ENCODE results near the gene WASL.

The WASL gene

GRCh38 chr7:123665896-123666295 is 82.9 kb downstream of the WASL start:
- Histone ChIP-seq H3K27me3 (ENCODE audit: control insufficient read depth, insufficient read depth, low read length, poor library complexity, severe bottlenecking) (no peaks in the 10 kb centered on the region), H3K27ac (ENCODE audit: insufficient read depth, low read depth, low read length, poor library complexity, severe bottlenecking) (no peak overlapping the region)
- 90 to 94% methylated on average over 1 of the region's 1 CpG for WGBS, 2 experiments

GRCh38 chr7:123665157-123665556 is 83.6 kb downstream of the WASL start:
- H3K36me3 ChIP-seq (ENCODE audit: control insufficient read depth, insufficient read depth, low read length) = no peaks in the 10 kb centered on the region
- H3K4me1 ChIP-seq (ENCODE audit: control insufficient read depth, insufficient read depth, low read length) = peaks cover 8% of the 10 kb centered on the region
- no peaks in the 10 kb centered on the region for H3K9me3 ChIP-seq (ENCODE audit: control insufficient read depth, low read length)
- no peaks in the 10 kb centered on the region for H3K27me3 ChIP-seq (ENCODE audit: control insufficient read depth, insufficient read depth, low read length, poor library complexity, severe bottlenecking)
- no peak overlapping the region for H3K4me3 ChIP-seq (ENCODE audit: insufficient read depth, low read depth, low read length)
- no peak overlapping the region for H3K27ac ChIP-seq (ENCODE audit: insufficient read depth, low read depth, low read length, poor library complexity, severe bottlenecking)
- 90 to 94% methylated on average over 1 to 2 of the region's 2 CpGs for WGBS, 2 experiments

More at GRCh38 chr7:123665896-123666295, 82.9 kb downstream of the WASL start:
- Histone ChIP-seq H3K36me3 (ENCODE audit: control insufficient read depth, insufficient read depth, low read length) (no peaks in the 10 kb centered on the region), H3K4me1 (ENCODE audit: control insufficient read depth, insufficient read depth, low read length) (peaks cover 4% of the 10 kb centered on the region), H3K4me3 (ENCODE audit: insufficient read depth, low read depth, low read length) (no peak overlapping the region), H3K9me3 (ENCODE audit: control insufficient read depth, low read length) (no peaks in the 10 kb centered on the region)

GRCh38 chr7:123663200-123663599 is 85.6 kb downstream of the WASL start:
- peaks cover 13% of the 10 kb centered on the region for H3K4me1 ChIP-seq (ENCODE audit: control insufficient read depth, insufficient read depth, low read length)
- H3K4me3 ChIP-seq (ENCODE audit: insufficient read depth, low read depth, low read length) = no peak overlapping the region
- no peaks in the 10 kb centered on the region for H3K9me3 ChIP-seq (ENCODE audit: control insufficient read depth, low read length)
- no peaks in the 10 kb centered on the region for H3K36me3 ChIP-seq (ENCODE audit: control insufficient read depth, insufficient read depth, low read length)
- H3K27me3 ChIP-seq (ENCODE audit: control insufficient read depth, insufficient read depth, low read length, poor library complexity, severe bottlenecking) = no peaks in the 10 kb centered on the region
- 93 to 96% methylated on average over 5 of the region's 6 CpGs for WGBS, 2 experiments
- H3K27ac ChIP-seq (ENCODE audit: insufficient read depth, low read depth, low read length, poor library complexity, severe bottlenecking) = no peak overlapping the region

- Histone ChIP-seq H3K9me3 (ENCODE audit: control insufficient read depth, low read length) (no peaks in the 10 kb centered on the region), H3K27me3 (ENCODE audit: control insufficient read depth, insufficient read depth, low read length, poor library complexity, severe bottlenecking) (no peaks in the 10 kb centered on the region), H3K4me1 (ENCODE audit: control insufficient read depth, insufficient read depth, low read length) (peaks cover 13% of the 10 kb centered on the region), H3K36me3 (ENCODE audit: control insufficient read depth, insufficient read depth, low read length) (no peaks in the 10 kb centered on the region), H3K4me3 (ENCODE audit: insufficient read depth, low read depth, low read length) (no peak overlapping the region), H3K27ac (ENCODE audit: insufficient read depth, low read depth, low read length, poor library complexity, severe bottlenecking) (no peak overlapping the region)
- 73 to 74% methylated on average over 3 of the region's 3 CpGs for WGBS, 2 experiments
These were observed 86.0 kb downstream of the WASL start for GRCh38 chr7:123662755-123663154.

- WGBS, 2 experiments = 94 to 96% methylated on average over 15 of the region's 15 CpGs
- H3K4me1 ChIP-seq (ENCODE audit: control insufficient read depth, insufficient read depth, low read length) = peaks cover 13% of the 10 kb centered on the region
These were observed 86.5 kb downstream of the WASL start for GRCh38 chr7:123662293-123662692.

GRCh38 chr7:123661765-123662164 is 87.0 kb downstream of the WASL start:
- H3K36me3 ChIP-seq (ENCODE audit: control insufficient read depth, insufficient read depth, low read length) = no peaks in the 10 kb centered on the region
- H3K4me3 ChIP-seq (ENCODE audit: insufficient read depth, low read depth, low read length) = no peak overlapping the region
- H3K27ac ChIP-seq (ENCODE audit: insufficient read depth, low read depth, low read length, poor library complexity, severe bottlenecking) = no peak overlapping the region
- H3K9me3 ChIP-seq (ENCODE audit: control insufficient read depth, low read length) = no peaks in the 10 kb centered on the region
- 96 to 100% methylated on average over 1 of the region's 1 CpG for WGBS, 2 experiments
- H3K4me1 ChIP-seq (ENCODE audit: control insufficient read depth, insufficient read depth, low read length) = peaks cover 13% of the 10 kb centered on the region
- no peaks in the 10 kb centered on the region for H3K27me3 ChIP-seq (ENCODE audit: control insufficient read depth, insufficient read depth, low read length, poor library complexity, severe bottlenecking)

More at GRCh38 chr7:123662293-123662692, 86.5 kb downstream of the WASL start:
- Histone ChIP-seq H3K27ac (ENCODE audit: insufficient read depth, low read depth, low read length, poor library complexity, severe bottlenecking) (no peak overlapping the region), H3K9me3 (ENCODE audit: control insufficient read depth, low read length) (no peaks in the 10 kb centered on the region), H3K27me3 (ENCODE audit: control insufficient read depth, insufficient read depth, low read length, poor library complexity, severe bottlenecking) (no peaks in the 10 kb centered on the region), H3K4me3 (ENCODE audit: insufficient read depth, low read depth, low read length) (no peak overlapping the region), H3K36me3 (ENCODE audit: control insufficient read depth, insufficient read depth, low read length) (no peaks in the 10 kb centered on the region)

- Histone ChIP-seq H3K27ac (ENCODE audit: insufficient read depth, low read depth, low read length, poor library complexity, severe bottlenecking) (peak overlapping the region; percentile 38), H3K36me3 (ENCODE audit: control insufficient read depth, insufficient read depth, low read length) (no peaks in the 10 kb centered on the region), H3K9me3 (ENCODE audit: control insufficient read depth, low read length) (no peaks in the 10 kb centered on the region), H3K4me3 (ENCODE audit: insufficient read depth, low read depth, low read length) (no peak overlapping the region), H3K4me1 (ENCODE audit: control insufficient read depth, insufficient read depth, low read length) (peaks cover 13% of the 10 kb centered on the region), H3K27me3 (ENCODE audit: control insufficient read depth, insufficient read depth, low read length, poor library complexity, severe bottlenecking) (no peaks in the 10 kb centered on the region)
- WGBS, 2 experiments = 83% methylated on average over 7 to 8 of the region's 8 CpGs
These were observed 88.1 kb downstream of the WASL start for GRCh38 chr7:123660514-123661354.

GRCh38 chr7:123658023-123658422 is 90.8 kb downstream of the WASL start:
- no peak overlapping the region for H3K27ac ChIP-seq (ENCODE audit: insufficient read depth, low read depth, low read length, poor library complexity, severe bottlenecking)
- H3K36me3 ChIP-seq (ENCODE audit: control insufficient read depth, insufficient read depth, low read length) = no peaks in the 10 kb centered on the region
- H3K4me3 ChIP-seq (ENCODE audit: insufficient read depth, low read depth, low read length) = no peak overlapping the region
- H3K9me3 ChIP-seq (ENCODE audit: control insufficient read depth, low read length) = no peaks in the 10 kb centered on the region
- H3K27me3 ChIP-seq (ENCODE audit: control insufficient read depth, insufficient read depth, low read length, poor library complexity, severe bottlenecking) = no peaks in the 10 kb centered on the region
- WGBS, 2 experiments = 92 to 97% methylated on average over 6 of the region's 6 CpGs
- H3K4me1 ChIP-seq (ENCODE audit: control insufficient read depth, insufficient read depth, low read length) = peaks cover 13% of the 10 kb centered on the region

GRCh38 chr7:123657304-123657685 is 91.5 kb downstream of the WASL start:
- H3K27ac ChIP-seq (ENCODE audit: insufficient read depth, low read depth, low read length, poor library complexity, severe bottlenecking) = no peak overlapping the region
- H3K4me3 ChIP-seq (ENCODE audit: insufficient read depth, low read depth, low read length) = no peak overlapping the region
- no peaks in the 10 kb centered on the region for H3K9me3 ChIP-seq (ENCODE audit: control insufficient read depth, low read length)
- H3K36me3 ChIP-seq (ENCODE audit: control insufficient read depth, insufficient read depth, low read length) = no peaks in the 10 kb centered on the region
- 95% methylated on average over 1 of the region's 1 CpG for WGBS, 2 experiments
- no peaks in the 10 kb centered on the region for H3K27me3 ChIP-seq (ENCODE audit: control insufficient read depth, insufficient read depth, low read length, poor library complexity, severe bottlenecking)
- peaks cover 13% of the 10 kb centered on the region for H3K4me1 ChIP-seq (ENCODE audit: control insufficient read depth, insufficient read depth, low read length)

- Histone ChIP-seq H3K9me3 (ENCODE audit: control insufficient read depth, low read length) (no peaks in the 10 kb centered on the region), H3K4me3 (ENCODE audit: insufficient read depth, low read depth, low read length) (no peak overlapping the region), H3K27ac (ENCODE audit: insufficient read depth, low read depth, low read length, poor library complexity, severe bottlenecking) (no peak overlapping the region), H3K4me1 (ENCODE audit: control insufficient read depth, insufficient read depth, low read length) (peaks cover 13% of the 10 kb centered on the region), H3K36me3 (ENCODE audit: control insufficient read depth, insufficient read depth, low read length) (no peaks in the 10 kb centered on the region), H3K27me3 (ENCODE audit: control insufficient read depth, insufficient read depth, low read length, poor library complexity, severe bottlenecking) (no peaks in the 10 kb centered on the region)
- WGBS, 2 experiments = 95 to 98% methylated on average over 4 to 6 of the region's 6 CpGs
These were observed 92.1 kb downstream of the WASL start for GRCh38 chr7:123656544-123657303.
